Middle frontal gyrus (tissue), 1 donor: ENCODE results near the gene POTEG.
"Not testable (repeated sequence)": the region's sequence is repeated elsewhere in the genome, so short reads cannot be mapped to it uniquely, and the experiment has no call there.

Experiments
- DNase-seq: peaks from one replicate; pipeline ENCODE4 v3.0.0-alpha.2; 2015; ENCODE audit warnings: low spot score; ENCODE audit errors: extremely low spot score

The POTEG gene

GRCh38 chr14:19374451-19374903 lies 59.7 kb downstream of the POTEG start:
- not testable (repeated sequence) for DNase-seq

GRCh38 chr14:19372813-19373500 lies 61.2 kb downstream of the POTEG start:
- not testable (repeated sequence) for DNase-seq

- DNase-seq = not testable (repeated sequence)
Measured at GRCh38 chr14:19371767-19372166, 62.4 kb downstream of the POTEG start.

- DNase-seq = not testable (repeated sequence)
Measured at GRCh38 chr14:19362803-19363202, 71.3 kb downstream of the POTEG start.

DNA sequence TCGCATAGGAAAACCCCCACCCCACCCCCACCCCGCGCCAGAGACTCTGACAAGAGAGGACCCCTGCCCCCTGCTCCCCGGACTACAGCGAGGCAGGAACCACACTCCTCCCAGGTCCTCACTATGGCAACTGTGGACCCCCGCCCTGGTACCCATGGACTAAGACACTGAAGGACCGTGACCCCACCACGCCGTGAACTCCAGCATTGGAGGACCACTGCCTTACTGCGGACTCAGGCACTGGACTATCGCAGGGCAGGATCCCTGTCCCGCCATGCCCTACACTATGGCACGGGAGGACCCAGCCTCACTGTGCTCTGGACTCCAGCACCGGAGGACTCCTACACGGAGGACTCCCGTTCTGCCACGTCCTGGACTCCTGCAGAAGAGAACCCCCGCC lies 71.8 kb downstream of the POTEG start:
- DNase-seq = not testable (repeated sequence)

- not testable (repeated sequence) for DNase-seq
Measured at GRCh38 chr14:19361636-19362253, 72.4 kb downstream of the POTEG start.

DNA sequence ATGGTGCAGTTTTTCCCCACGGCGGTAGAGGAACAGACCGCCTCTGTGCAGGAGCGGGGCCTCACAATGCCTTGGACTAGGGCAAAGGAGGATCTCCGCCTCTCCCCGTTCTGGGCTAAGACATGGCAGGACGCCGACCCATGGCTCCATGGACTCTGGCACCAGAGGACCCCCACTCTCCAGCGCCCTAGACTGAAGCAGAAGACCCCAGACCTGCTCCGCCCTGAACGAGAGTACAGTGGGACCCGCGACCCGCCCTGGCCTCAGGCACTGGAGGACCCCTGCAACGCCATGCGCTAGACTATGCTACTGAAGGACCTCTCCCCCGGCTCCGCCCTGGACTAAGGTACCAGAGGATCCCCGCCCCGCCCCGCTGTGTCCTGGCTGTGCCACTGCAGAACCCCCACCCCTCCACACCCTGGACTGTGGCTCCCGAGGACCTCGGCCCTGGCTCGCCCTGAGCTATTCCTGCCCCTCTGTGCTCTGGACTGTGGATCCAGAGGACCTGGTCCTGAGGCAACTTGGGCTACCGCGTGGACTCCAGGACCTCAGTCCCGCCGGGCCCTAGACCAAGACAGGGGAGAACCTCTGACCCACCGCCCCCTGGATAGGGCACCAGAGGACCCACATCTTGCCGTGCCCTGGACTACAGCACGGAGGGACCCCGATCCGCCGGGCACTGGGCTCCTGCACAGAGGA lies 73.1 kb downstream of the POTEG start:
- DNase-seq = not testable (repeated sequence)
